ENCODE measurements around the gene CCBE1. TPM values are rescaled to one million over a fixed set of nuclear protein-coding genes. Genes with fewer than 3 reads are reported as not detected.
"Not testable (repeated sequence)": the region's sequence is repeated elsewhere in the genome, so short reads cannot be mapped to it uniquely, and the experiment has no call there.

The CCBE1 gene
- total RNA-seq, 1 donor from 2014 or later, result not detected

- no peak overlapping the region for H3K4me3 Mint-ChIP-seq
- H3K4me1 Mint-ChIP-seq, result no peaks in the 10 kb centered on the region
- no peaks in the 10 kb centered on the region for H3K9me3 Mint-ChIP-seq
- no peak for DNase-seq
- H3K27me3 Mint-ChIP-seq, result peaks cover 17% of the 10 kb centered on the region
- H3K27ac Mint-ChIP-seq, result no peak overlapping the region
- intact Hi-C loops (cut with micrococcal nuclease), result no loop called here
- no peaks in the 10 kb centered on the region for H3K36me3 Mint-ChIP-seq (ENCODE audit: low read depth)
Observed at GRCh38 chr18:59685501-59685900, 11.7 kb downstream of the CCBE1 start.

- no peaks in the 10 kb centered on the region for H3K36me3 Mint-ChIP-seq (ENCODE audit: low read depth)
- peaks cover 14% of the 10 kb centered on the region for H3K27me3 Mint-ChIP-seq
- H3K9me3 Mint-ChIP-seq, result no peaks in the 10 kb centered on the region
- H3K4me1 Mint-ChIP-seq, result no peaks in the 10 kb centered on the region
- intact Hi-C loops (cut with micrococcal nuclease), result no loop called here
- H3K4me3 Mint-ChIP-seq, result no peak overlapping the region
- H3K27ac Mint-ChIP-seq, result no peak overlapping the region
- DNase-seq, result no peak
Observed at GRCh38 chr18:59684777-59685176, 12.4 kb downstream of the CCBE1 start.

- Mint-ChIP-seq H3K4me3 (no peak overlapping the region), H3K4me1 (no peaks in the 10 kb centered on the region), H3K36me3 (ENCODE audit: low read depth) (no peaks in the 10 kb centered on the region), H3K27me3 (peaks cover 6% of the 10 kb centered on the region), H3K9me3 (no peaks in the 10 kb centered on the region), H3K27ac (no peak overlapping the region)
- no peak for DNase-seq
- intact Hi-C loops (cut with micrococcal nuclease), result no loop called here
Observed at GRCh38 chr18:59681521-59682004, 15.7 kb downstream of the CCBE1 start.

- no peak overlapping the region for H3K27ac Mint-ChIP-seq
- H3K4me1 Mint-ChIP-seq, result no peaks in the 10 kb centered on the region
- peaks cover 6% of the 10 kb centered on the region for H3K27me3 Mint-ChIP-seq
- intact Hi-C loops (cut with micrococcal nuclease), result no loop called here
- H3K4me3 Mint-ChIP-seq, result no peak overlapping the region
- no peaks in the 10 kb centered on the region for H3K9me3 Mint-ChIP-seq
- DNase-seq, result no peak
- H3K36me3 Mint-ChIP-seq (ENCODE audit: low read depth), result no peaks in the 10 kb centered on the region
Observed at GRCh38 chr18:59681051-59681450, 16.2 kb downstream of the CCBE1 start.

GRCh38 chr18:59675346-59675745 lies 21.9 kb downstream of the CCBE1 start:
- Mint-ChIP-seq H3K27me3 (no peaks in the 10 kb centered on the region), H3K36me3 (ENCODE audit: low read depth) (no peaks in the 10 kb centered on the region), H3K4me1 (no peaks in the 10 kb centered on the region), H3K9me3 (no peaks in the 10 kb centered on the region), H3K27ac (no peak overlapping the region), H3K4me3 (no peak overlapping the region)
- intact Hi-C loops (cut with micrococcal nuclease), result no loop called here
- DNase-seq, result no peak

- intact Hi-C loops (cut with micrococcal nuclease), result no loop called here
- H3K27me3 Mint-ChIP-seq, result no peaks in the 10 kb centered on the region
- no peaks in the 10 kb centered on the region for H3K4me1 Mint-ChIP-seq
- no peaks in the 10 kb centered on the region for H3K36me3 Mint-ChIP-seq (ENCODE audit: low read depth)
- H3K27ac Mint-ChIP-seq, result no peak overlapping the region
- H3K9me3 Mint-ChIP-seq, result no peaks in the 10 kb centered on the region
- no peak overlapping the region for H3K4me3 Mint-ChIP-seq
- DNase-seq, result no peak
Observed at GRCh38 chr18:59674903-59675270, 22.3 kb downstream of the CCBE1 start.

GRCh38 chr18:59674186-59674902 lies 22.9 kb downstream of the CCBE1 start:
- no peak overlapping the region for H3K27ac Mint-ChIP-seq
- H3K4me1 Mint-ChIP-seq, result no peaks in the 10 kb centered on the region
- H3K36me3 Mint-ChIP-seq (ENCODE audit: low read depth), result no peaks in the 10 kb centered on the region
- DNase-seq, result no peak
- H3K9me3 Mint-ChIP-seq, result no peaks in the 10 kb centered on the region
- intact Hi-C loops (cut with micrococcal nuclease), result no loop called here
- no peaks in the 10 kb centered on the region for H3K27me3 Mint-ChIP-seq
- no peak overlapping the region for H3K4me3 Mint-ChIP-seq

GRCh38 chr18:59672235-59672711 lies 24.9 kb downstream of the CCBE1 start:
- Mint-ChIP-seq H3K36me3 (ENCODE audit: low read depth) (no peaks in the 10 kb centered on the region), H3K27ac (no peak overlapping the region), H3K27me3 (no peaks in the 10 kb centered on the region), H3K4me1 (no peaks in the 10 kb centered on the region), H3K4me3 (no peak overlapping the region), H3K9me3 (no peaks in the 10 kb centered on the region)
- DNase-seq, result no peak
- intact Hi-C loops (cut with micrococcal nuclease), result no loop called here

GRCh38 chr18:59671551-59671950 lies 25.7 kb downstream of the CCBE1 start:
- H3K27me3 Mint-ChIP-seq, result no peaks in the 10 kb centered on the region
- no peaks in the 10 kb centered on the region for H3K4me1 Mint-ChIP-seq
- no peak overlapping the region for H3K27ac Mint-ChIP-seq
- no peak overlapping the region for H3K4me3 Mint-ChIP-seq
- no peaks in the 10 kb centered on the region for H3K36me3 Mint-ChIP-seq (ENCODE audit: low read depth)
- no peaks in the 10 kb centered on the region for H3K9me3 Mint-ChIP-seq
- intact Hi-C loops (cut with micrococcal nuclease), result no loop called here
- DNase-seq, result no peak

- H3K9me3 Mint-ChIP-seq, result no peaks in the 10 kb centered on the region
- H3K4me3 Mint-ChIP-seq, result no peak overlapping the region
- DNase-seq, result no peak
- H3K36me3 Mint-ChIP-seq (ENCODE audit: low read depth), result no peaks in the 10 kb centered on the region
- H3K27ac Mint-ChIP-seq, result no peak overlapping the region
- intact Hi-C loops (cut with micrococcal nuclease), result no loop called here
- H3K4me1 Mint-ChIP-seq, result no peaks in the 10 kb centered on the region
- H3K27me3 Mint-ChIP-seq, result no peaks in the 10 kb centered on the region
Observed at GRCh38 chr18:59669872-59670657, 27.2 kb downstream of the CCBE1 start.

GRCh38 chr18:59667488-59667887 lies 29.7 kb downstream of the CCBE1 start:
- peaks cover 2% of the 10 kb centered on the region for H3K27me3 Mint-ChIP-seq
- H3K36me3 Mint-ChIP-seq (ENCODE audit: low read depth), result no peaks in the 10 kb centered on the region
- H3K4me1 Mint-ChIP-seq, result no peaks in the 10 kb centered on the region
- H3K27ac Mint-ChIP-seq, result no peak overlapping the region
- DNase-seq, result no peak
- no peak overlapping the region for H3K4me3 Mint-ChIP-seq
- intact Hi-C loops (cut with micrococcal nuclease), result no loop called here
- H3K9me3 Mint-ChIP-seq, result no peaks in the 10 kb centered on the region

- intact Hi-C loops (cut with micrococcal nuclease); H3K27me3 Mint-ChIP-seq; H3K4me3 Mint-ChIP-seq; H3K27ac Mint-ChIP-seq; H3K4me1 Mint-ChIP-seq; DNase-seq; H3K36me3 Mint-ChIP-seq (ENCODE audit: low read depth); H3K9me3 Mint-ChIP-seq: not testable (repeated sequence)
Observed at GRCh38 chr18:59666007-59666402, 31.2 kb downstream of the CCBE1 start.

GRCh38 chr18:59665057-59666006 lies 31.9 kb downstream of the CCBE1 start:
- H3K9me3 Mint-ChIP-seq, result no peaks in the 10 kb centered on the region
- H3K27ac Mint-ChIP-seq, result no peak overlapping the region
- H3K27me3 Mint-ChIP-seq, result peaks cover 2% of the 10 kb centered on the region
- H3K4me1 Mint-ChIP-seq, result no peaks in the 10 kb centered on the region
- no peak overlapping the region for H3K4me3 Mint-ChIP-seq
- no peak for DNase-seq
- H3K36me3 Mint-ChIP-seq (ENCODE audit: low read depth), result no peaks in the 10 kb centered on the region
- intact Hi-C loops (cut with micrococcal nuclease), result no loop called here

Measured in activated CD4-positive, alpha-beta T cell treated with anti-CD3 and anti-CD28 coated beads, Interleukin-2, amount 10 ng/mL, durations not matched to agents 24 days and 14 days (primary cell).